CD14-positive monocyte (primary cell): ENCODE measurements around the gene MRPL34. TPM values are rescaled to one million over a fixed set of nuclear protein-coding genes. Genes with fewer than 3 reads are reported as not detected.
"Not testable (repeated sequence)": the region's sequence is repeated elsewhere in the genome, so short reads cannot be mapped to it uniquely, and the experiment has no call there.

Source experiments
- DNase-seq, 3 donors: peaks; one replicate each; pipeline ENCODE4 v3.0.0-alpha.2; 2011 to 2022
- H2AFZ ChIP-seq: 2 replicates; pipeline ENCODE4 v1.6.0; 2012; ENCODE audit warnings: mild to moderate bottlenecking, low read depth, low read length, inconsistent platforms; ENCODE audit not compliant: insufficient read depth, poor library complexity, severe bottlenecking
- H3K27ac ChIP-seq, 2 donors: 1 replicate in 1 of 2; 2 replicates in 1 of 2; pipeline ENCODE4 v1.5.1; 2012 to 2013; ENCODE audit warnings: low read length in 2 of 2, control low read depth in 1 of 2, inconsistent platforms in 1 of 2, low read depth in 1 of 2, mild to moderate bottlenecking in 1 of 2
- H3K27me3 ChIP-seq, 2 donors: one replicate each; pipeline versions ENCODE4 v1.6.0 to v1.6.1; 2011 to 2013; ENCODE audit warnings: low read length in 2 of 2; ENCODE audit not compliant: control insufficient read depth in 2 of 2, insufficient read depth in 2 of 2
- H3K36me3 ChIP-seq, 2 donors: replicated peaks in 1 of 2; 1 replicate in 1 of 2; 2 replicates in 1 of 2; pipeline versions ENCODE4 v1.5.1 to v1.6.1; 2012 to 2013; ENCODE audit warnings: low read length in 2 of 2, control low read depth in 1 of 2, inconsistent platforms in 1 of 2, mild to moderate bottlenecking in 1 of 2; ENCODE audit not compliant: insufficient read depth in 2 of 2, control insufficient read depth in 1 of 2
- H3K4me1 ChIP-seq, 2 donors: 1 replicate in 1 of 2; 2 replicates in 1 of 2; pipeline versions ENCODE4 v1.5.1 to v1.6.1; 2012 to 2013; ENCODE audit warnings: low read length in 2 of 2, control low read depth in 1 of 2, inconsistent platforms in 1 of 2, mild to moderate bottlenecking in 1 of 2, moderate library complexity in 1 of 2; ENCODE audit not compliant: insufficient read depth in 2 of 2, control insufficient read depth in 1 of 2
- H3K4me2 ChIP-seq: replicated peaks from 2 replicates; pipeline ENCODE3; 2012; ENCODE audit warnings: low read length, moderate library complexity, mild to moderate bottlenecking; ENCODE audit not compliant: poor library complexity, severe bottlenecking; ENCODE audit errors: extremely low read depth
- H3K4me3 ChIP-seq, 3 experiments: fragments of 200-600 bp in 1 of 3; sonication (generic) in 1 of 3; replicated peaks in 1 of 3; 1 replicate in 2 of 3; 2 replicates in 1 of 3; pipeline ENCODE4 v1.5.1; 2011 to 2013; ENCODE audit warnings: low read length in 3 of 3, mild to moderate bottlenecking in 3 of 3, control low read depth in 2 of 3, low read depth in 2 of 3, inconsistent platforms in 1 of 3, moderate library complexity in 1 of 3
- H3K79me2 ChIP-seq: 2 replicates; pipeline ENCODE4 v1.6.0; 2012; ENCODE audit warnings: mild to moderate bottlenecking, control low read depth, inconsistent platforms, low read length, moderate library complexity; ENCODE audit not compliant: insufficient read depth
- H3K9ac ChIP-seq: 2 replicates; pipeline ENCODE4 v1.6.0; 2017; ENCODE audit warnings: low read length, mild to moderate bottlenecking; ENCODE audit not compliant: insufficient read depth, poor library complexity, severe bottlenecking
- H3K9me3 ChIP-seq, 2 donors: replicated peaks in 1 of 2; 1 replicate in 1 of 2; 2 replicates in 1 of 2; pipeline versions ENCODE4 v1.5.1 to v1.6.1; 2012 to 2013; ENCODE audit warnings: low read length in 2 of 2, control low read depth in 1 of 2; ENCODE audit not compliant: control insufficient read depth in 1 of 2, insufficient read depth in 1 of 2
- H4K20me1 ChIP-seq: 2 replicates; pipeline ENCODE4 v1.6.0; 2012; ENCODE audit warnings: mild to moderate bottlenecking, low read length, control low read depth, moderate library complexity; ENCODE audit not compliant: insufficient read depth
- H3K27ac Mint-ChIP-seq, 7 donors: one replicate each; pipeline ENCODE4 v1.8.0; 2020; ENCODE audit warnings: mild to moderate bottlenecking in 7 of 7, mixed read lengths in 7 of 7, moderate library complexity in 6 of 7, inconsistent platforms in 2 of 7
- H3K27me3 Mint-ChIP-seq, 3 donors: one replicate each; pipeline ENCODE4 v1.8.0; 2021 to 2022; ENCODE audit warnings: low read depth in 3 of 3, mild to moderate bottlenecking in 3 of 3, mixed read lengths in 3 of 3, moderate library complexity in 3 of 3, inconsistent platforms in 1 of 3
- H3K36me3 Mint-ChIP-seq, 2 donors: one replicate each; pipeline ENCODE4 v1.8.0; 2020; ENCODE audit warnings: mixed read lengths in 2 of 2, inconsistent platforms in 1 of 2, mild to moderate bottlenecking in 1 of 2
- H3K4me1 Mint-ChIP-seq: one replicate; pipeline ENCODE4 v1.8.0; 2020; ENCODE audit warnings: mild to moderate bottlenecking, mixed read lengths
- H3K4me3 Mint-ChIP-seq, 2 donors: one replicate each; pipeline ENCODE4 v1.8.0; 2020; ENCODE audit warnings: mild to moderate bottlenecking in 2 of 2, mixed read lengths in 2 of 2, moderate library complexity in 1 of 2
- H3K9me3 Mint-ChIP-seq, 7 donors: one replicate each; pipeline ENCODE4 v1.8.0; 2020 to 2022; ENCODE audit warnings: mixed read lengths in 7 of 7, mild to moderate bottlenecking in 6 of 7, moderate library complexity in 6 of 7, inconsistent platforms in 2 of 7
- CTCF ChIP-seq: fragments of 200-600 bp; IDR thresholded peaks from one replicate; pipeline ENCODE4 v1.8.0; 2022; ENCODE audit warnings: antibody characterized with exemption, mild to moderate bottlenecking
- WGBS: methylation state at CpG from one replicate; pipeline ENCODE4 v1.1.5; 2013; ENCODE audit warnings: missing lambda C conversion rate; ENCODE audit not compliant: insufficient coverage; 5-methylcytosine and 5-hydroxymethylcytosine counted together
- intact Hi-C, 2 donors: fragments of 100-400 bp; cut with micrococcal nuclease; formaldehyde crosslinking; loops; one replicate each; pipeline versions ENCODE4 v1.15.0 to v1.15.1; 2023
- polyA plus RNA-seq, 3 donors: library from polyadenylated mRNA; depleted of rRNA in 1 of 3; unstranded in 2 of 3; stranded (reverse) in 1 of 3; fragments of 300-500 nt in 2 of 3; fragments of >200 nt in 1 of 3; fragmentation: Illumina TruSeq in 2 of 3; gene quantifications; 1 replicate in 2 of 3; 2 replicates in 1 of 3; pipeline ENCODE4 v1.2.3, GENCODE V29; 2012 to 2021

MRPL34 gene
- polyA plus RNA-seq, 3 donors: 13.2 to 208 (median 155) TPM

- Histone ChIP-seq H3K4me2 (no peak overlapping the region), H2AFZ (no peak overlapping the region), H3K4me3 (no peak overlapping the region), H4K20me1 (no peaks in the 10 kb centered on the region), H3K9ac (no peak overlapping the region), H3K27ac (no peak overlapping the region), H3K79me2 (peaks cover 9% of the 10 kb centered on the region), H3K4me1 (peaks cover 12 to 15% of the 10 kb centered on the region in 2 donors), H3K27me3 (no peaks in the 10 kb centered on the region), H3K36me3 (peaks cover 11 to 22% of the 10 kb centered on the region in 2 donors), H3K9me3 (peaks cover 6 to 10% of the 10 kb centered on the region in 2 donors)
- no peak for TF ChIP-seq CTCF
- H3K4me3 Mint-ChIP-seq: no peak overlapping the region
- DNase-seq: no peak
- WGBS: 100% methylated on average over 8 of the region's 14 CpGs
- H3K9me3 Mint-ChIP-seq: peaks cover 4 to 12% (median 9%) of the 10 kb centered on the region in 7 donors
- H3K27ac Mint-ChIP-seq: no peak overlapping the region
- intact Hi-C loops: loop anchor here (5.0 to 10.0 kb wide), 2 partner anchors 91 to 94 kb away; no protein-coding TSS in a partner anchor
- peaks cover 9% of the 10 kb centered on the region for H3K4me1 Mint-ChIP-seq
- peaks cover 0 to 8% (median 0%) of the 10 kb centered on the region in 3 donors for H3K27me3 Mint-ChIP-seq
- peaks cover 11 to 37% of the 10 kb centered on the region in 2 donors for H3K36me3 Mint-ChIP-seq
Measured at GRCh38 chr19:17293605-17294004, 12.1 kb upstream of the MRPL34 start.

- no peak overlapping the region for H3K27ac ChIP-seq
- intact Hi-C loops: loop anchor here (5.0 to 10.0 kb wide), 2 partner anchors 91 to 93 kb away; no protein-coding TSS in a partner anchor
- peaks cover 14% of the 10 kb centered on the region for H3K79me2 ChIP-seq
- H3K36me3 ChIP-seq: peaks cover 11 to 27% of the 10 kb centered on the region in 2 donors
- H3K36me3 Mint-ChIP-seq: peaks cover 14 to 44% of the 10 kb centered on the region in 2 donors
- H3K9me3 ChIP-seq: peaks cover 6 to 12% of the 10 kb centered on the region in 2 donors
- peaks cover 9% of the 10 kb centered on the region for H3K4me1 Mint-ChIP-seq
- H3K27me3 Mint-ChIP-seq: peaks cover 0 to 6% (median 0%) of the 10 kb centered on the region in 3 donors
- H3K27me3 ChIP-seq: no peaks in the 10 kb centered on the region
- WGBS: 91% methylated on average over 48 of the region's 48 CpGs
- no peak for DNase-seq
- H3K9me3 Mint-ChIP-seq: peaks cover 4 to 14% (median 12%) of the 10 kb centered on the region in 7 donors
- H3K4me3 ChIP-seq: no peak overlapping the region
- no peak overlapping the region for H3K27ac Mint-ChIP-seq
- H3K4me1 ChIP-seq: peaks cover 12 to 15% of the 10 kb centered on the region in 2 donors
- H3K9ac ChIP-seq: no peak overlapping the region
- H4K20me1 ChIP-seq: no peaks in the 10 kb centered on the region
- no peak overlapping the region for H2AFZ ChIP-seq
- no peak overlapping the region for H3K4me3 Mint-ChIP-seq
- H3K4me2 ChIP-seq: no peak overlapping the region
- no peak for TF ChIP-seq CTCF
Measured at GRCh38 chr19:17294051-17294891, 11.4 kb upstream of the MRPL34 start.

GRCh38 chr19:17295551-17295950 is 10.1 kb upstream of the MRPL34 start:
- Mint-ChIP-seq H3K9me3 (peaks cover 4 to 14% (median 12%) of the 10 kb centered on the region in 7 donors), H3K36me3 (peaks cover 12 to 49% of the 10 kb centered on the region in 2 donors)
- not testable (repeated sequence) for H2AFZ ChIP-seq, H3K4me3 Mint-ChIP-seq, H3K27ac Mint-ChIP-seq, H3K9ac ChIP-seq, H3K27me3 ChIP-seq, H3K4me3 ChIP-seq, H3K27me3 Mint-ChIP-seq, H4K20me1 ChIP-seq, DNase-seq, H3K4me2 ChIP-seq, H3K4me1 Mint-ChIP-seq, H3K27ac ChIP-seq
- H3K9me3 ChIP-seq: peaks cover 6 to 12% of the 10 kb centered on the region in 2 donors
- peaks cover 8 to 10% of the 10 kb centered on the region in 2 donors for H3K4me1 ChIP-seq
- WGBS: no CpG with 5 or more reads among the region's 6 CpGs
- peaks cover 14% of the 10 kb centered on the region for H3K79me2 ChIP-seq
- peaks cover 11 to 27% of the 10 kb centered on the region in 2 donors for H3K36me3 ChIP-seq
- intact Hi-C loops: loop anchor here in 1 of 2 donors (10.0 kb wide), 1 partner anchor 89 kb away; no protein-coding TSS in a partner anchor
